ENCODE measurements around the gene GPR3.
"Not testable (repeated sequence)": the region's sequence is repeated elsewhere in the genome, so short reads cannot be mapped to it uniquely, and the experiment has no call there.

GPR3 gene

DNA sequence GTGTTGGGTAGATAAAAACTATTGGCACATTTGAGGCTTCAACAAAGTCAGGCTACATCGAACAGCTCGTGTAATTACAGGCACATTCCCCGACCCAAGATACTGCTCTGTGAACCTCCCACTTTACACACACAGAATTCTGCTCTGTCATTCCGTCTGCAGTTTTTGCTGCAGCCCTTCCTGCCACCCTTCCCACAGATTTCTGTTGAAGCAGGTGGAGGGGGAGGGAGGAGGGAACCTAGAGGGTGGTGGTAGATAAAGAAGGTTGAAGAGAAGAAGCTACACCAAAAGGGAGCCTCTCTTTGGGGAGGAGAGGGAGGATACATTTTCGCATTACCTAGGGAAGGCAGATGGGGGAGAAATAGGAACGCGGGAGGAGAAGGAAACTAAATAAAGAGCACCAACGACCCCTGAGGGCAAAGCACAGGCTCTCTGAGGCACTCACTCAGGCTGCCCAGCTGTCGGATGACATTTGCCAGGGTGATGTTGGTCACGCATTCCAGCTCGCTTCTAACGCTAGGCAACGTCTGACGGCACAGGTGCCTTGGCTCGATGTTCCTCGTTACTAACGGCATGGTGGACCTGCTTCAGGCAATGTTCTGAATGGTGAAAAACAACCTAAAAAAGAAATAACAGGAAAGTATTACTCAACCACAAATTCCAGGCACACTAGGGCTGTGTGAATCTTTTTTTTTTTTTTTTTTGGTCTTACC, 36.0 kb downstream of the GPR3 start:
- peak; percentile 29 for DNase-seq

DNA sequence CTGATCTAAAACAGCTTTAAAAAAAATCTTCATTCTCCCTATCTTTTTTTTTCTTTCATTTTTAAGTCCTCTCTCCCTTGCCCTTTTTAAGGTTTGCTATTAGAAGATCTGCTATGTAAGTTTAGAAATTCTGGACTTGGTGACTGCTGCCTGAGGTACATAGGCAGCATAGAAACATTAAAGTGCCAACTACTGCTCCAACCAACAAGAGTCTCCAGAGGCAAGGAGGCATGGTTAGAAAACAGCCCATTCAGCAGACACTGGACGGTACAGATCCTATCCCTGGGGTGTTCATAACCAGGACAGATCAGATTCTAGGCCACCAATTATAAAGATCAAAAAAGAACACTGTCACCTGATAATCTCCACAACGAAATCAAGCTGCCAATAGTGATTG, 36.6 kb downstream of the GPR3 start:
- DNase-seq: no peak

DNA sequence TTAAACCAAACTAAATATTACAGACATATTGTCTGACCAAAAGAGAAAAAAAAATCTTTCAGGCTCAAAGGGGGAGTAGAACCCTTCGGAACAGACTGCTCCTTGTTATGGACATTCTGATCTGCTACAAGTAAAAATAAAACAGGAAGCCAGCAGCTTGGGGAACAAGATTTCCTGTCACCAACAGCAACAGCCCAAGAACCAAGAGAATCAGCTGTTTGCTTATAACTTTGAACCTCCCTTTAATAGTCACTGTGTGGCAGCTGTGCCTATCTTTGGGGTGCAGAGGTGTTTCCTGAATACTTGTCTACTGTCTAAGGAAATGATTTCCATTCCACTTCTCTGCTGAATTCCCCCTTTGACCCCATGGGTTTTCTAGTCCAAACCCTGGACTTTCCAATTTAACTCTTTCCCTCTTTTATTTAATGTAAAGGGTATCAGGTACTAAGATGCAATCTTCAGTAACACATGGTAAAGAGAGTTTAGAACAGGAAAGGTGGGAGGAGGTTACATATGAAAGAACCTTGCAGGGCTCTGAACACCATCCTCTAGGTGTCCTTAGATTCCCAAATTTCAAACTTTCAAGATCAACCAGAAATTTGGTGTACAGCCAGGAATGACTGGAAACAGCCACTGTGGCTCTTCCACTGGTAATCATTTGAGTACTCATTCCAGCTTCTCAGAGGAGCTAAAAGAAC, 38.6 kb downstream of the GPR3 start:
- DNase-seq: no peak

DNA sequence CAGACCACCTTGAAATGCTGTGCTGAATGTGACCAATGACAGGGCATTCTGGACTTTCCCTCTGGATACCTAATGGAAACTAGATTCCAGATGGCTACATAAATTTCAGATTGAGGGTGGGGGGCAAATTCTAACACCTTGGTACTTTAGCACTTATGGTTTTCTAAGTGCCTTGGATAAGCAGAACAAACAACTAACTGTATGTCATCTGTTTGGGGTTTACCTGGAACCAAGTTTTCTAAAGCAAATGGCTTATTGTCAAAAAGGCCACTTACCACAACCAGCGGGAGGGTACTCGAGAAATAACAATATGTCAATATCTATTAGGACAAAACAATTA, 39.1 kb downstream of the GPR3 start:
- DNase-seq: no peak

DNA sequence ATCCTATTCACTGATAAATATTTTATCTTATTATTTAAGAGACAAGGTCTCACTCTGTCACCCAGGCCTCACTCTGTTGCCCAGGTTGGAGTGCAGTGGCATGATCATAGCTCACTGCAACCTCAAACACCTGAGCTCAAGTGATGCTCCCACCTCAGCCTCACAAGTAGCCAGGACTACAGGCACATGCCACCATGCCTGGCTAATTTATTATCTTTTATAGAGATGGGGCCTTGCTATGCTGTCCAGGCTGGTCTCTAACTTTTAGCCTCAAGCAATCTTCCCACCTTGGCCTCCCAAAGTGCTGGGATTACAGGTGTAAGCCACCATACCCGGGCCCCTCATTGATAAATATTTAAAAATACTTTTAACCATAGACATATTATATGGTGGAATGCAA, 40.3 kb downstream of the GPR3 start:
- not testable (repeated sequence) for DNase-seq

DNA sequence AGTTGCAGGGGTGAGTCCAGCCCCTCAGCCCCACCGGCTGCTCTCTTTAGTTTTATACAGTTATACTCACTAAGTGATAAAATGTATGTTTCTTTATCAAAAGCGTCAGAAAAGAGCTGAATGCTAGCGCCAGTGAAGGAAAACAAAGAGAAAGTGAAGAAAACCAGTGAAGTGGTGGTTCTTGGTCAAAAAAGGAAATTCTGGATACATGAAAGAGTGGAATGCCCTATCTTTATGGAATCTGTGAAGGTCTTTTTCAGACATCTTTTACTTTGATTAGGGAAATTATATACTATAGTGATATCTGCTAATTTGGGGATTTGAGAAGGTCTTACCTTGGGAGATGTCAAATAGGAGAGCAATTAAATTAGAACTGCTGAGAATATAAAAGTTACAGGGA, 41.3 kb downstream of the GPR3 start:
- no peak for DNase-seq

DNA sequence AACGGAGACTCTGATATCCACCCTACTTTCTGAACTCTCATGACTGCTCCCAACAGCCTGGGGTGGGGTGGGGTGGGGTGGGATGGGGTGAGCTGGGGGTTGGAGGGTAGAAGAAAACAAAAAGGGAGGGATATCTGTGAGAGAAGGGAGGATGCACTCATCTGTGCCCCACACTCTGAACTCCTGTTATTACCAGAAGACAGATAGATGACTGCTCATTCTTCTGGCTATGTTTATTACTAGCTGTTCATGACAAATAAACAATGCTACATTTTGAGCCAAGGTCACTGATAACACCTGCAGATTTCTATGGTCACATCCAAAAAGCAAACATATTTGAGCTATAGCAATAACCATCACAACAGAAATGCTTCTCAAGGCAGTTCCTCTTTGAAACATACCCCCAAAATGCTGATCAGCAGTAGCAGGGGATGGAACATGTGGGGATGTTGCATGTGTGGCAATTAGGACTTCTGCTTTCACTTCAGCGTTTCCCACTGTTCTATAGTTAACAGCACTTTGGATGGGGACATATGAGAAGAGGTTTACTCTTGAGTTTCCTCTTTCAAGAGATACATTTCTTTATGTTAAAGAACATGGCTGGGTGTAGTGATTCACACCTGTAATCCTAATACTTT, 43.3 kb downstream of the GPR3 start:
- DNase-seq: no peak

DNA sequence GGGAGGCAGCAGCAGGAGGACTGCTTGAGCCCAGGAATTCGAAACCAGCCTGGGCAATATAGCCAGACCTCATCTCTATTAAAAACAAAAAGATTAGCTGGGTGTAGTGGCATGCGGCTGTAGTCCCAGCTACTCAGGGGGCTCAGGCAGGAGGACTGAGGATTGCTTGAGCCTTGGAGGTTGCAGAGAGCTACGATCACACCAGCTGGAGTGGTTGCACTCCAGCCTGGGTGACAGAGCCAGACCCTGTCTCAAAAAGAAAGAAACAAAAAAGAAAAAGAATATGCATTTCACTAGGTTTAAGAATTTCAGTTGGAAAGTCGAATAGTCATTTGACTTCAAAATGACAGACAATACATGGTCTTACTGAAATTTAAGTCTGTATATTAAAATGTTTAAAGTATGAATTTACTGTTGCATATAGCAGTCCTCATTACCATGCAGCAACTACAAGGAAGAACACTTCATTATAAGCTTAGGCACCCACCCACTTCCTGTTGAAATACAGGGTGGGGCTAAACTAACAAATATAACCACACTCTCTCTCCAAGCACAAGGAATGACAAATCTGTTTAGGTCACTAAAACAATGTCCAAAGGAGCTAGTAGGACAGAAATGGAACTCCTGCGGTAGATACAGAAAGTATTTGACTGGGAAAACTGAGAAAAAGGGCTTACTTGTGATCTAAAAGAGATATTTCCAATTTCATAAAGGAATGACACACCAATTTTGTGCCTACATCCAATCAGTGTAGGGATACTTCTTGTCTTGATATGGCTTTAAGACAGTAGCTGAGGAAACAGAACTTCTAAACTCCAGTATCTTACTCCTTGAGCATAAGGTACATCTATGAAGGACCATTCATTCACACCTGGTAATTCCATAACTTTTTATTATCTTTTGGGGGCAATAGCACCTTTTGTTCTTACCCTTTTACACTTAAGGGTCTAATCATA, 44.1 kb downstream of the GPR3 start:
- DNase-seq: no peak

DNA sequence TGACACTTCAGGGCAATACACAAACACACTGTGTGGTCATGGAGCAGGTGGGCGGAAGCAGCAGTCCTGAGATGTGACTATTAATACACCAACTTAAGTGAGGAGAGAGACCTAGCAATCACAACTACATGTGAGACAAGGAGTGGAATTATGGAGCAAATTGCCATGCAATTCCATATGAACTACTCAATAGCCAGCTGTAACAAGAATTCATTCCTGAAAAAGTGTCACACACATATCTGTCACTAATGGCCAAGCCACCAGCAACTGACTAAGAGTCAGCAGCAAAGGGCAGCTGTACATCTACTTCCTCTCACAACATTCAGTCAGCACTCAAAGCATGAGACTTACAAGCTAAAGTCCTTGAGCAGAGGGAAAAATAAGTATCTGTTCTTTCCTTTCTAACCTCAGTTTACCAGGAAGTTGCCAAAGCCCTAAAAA, 46.2 kb downstream of the GPR3 start:
- DNase-seq: no peak

DNA sequence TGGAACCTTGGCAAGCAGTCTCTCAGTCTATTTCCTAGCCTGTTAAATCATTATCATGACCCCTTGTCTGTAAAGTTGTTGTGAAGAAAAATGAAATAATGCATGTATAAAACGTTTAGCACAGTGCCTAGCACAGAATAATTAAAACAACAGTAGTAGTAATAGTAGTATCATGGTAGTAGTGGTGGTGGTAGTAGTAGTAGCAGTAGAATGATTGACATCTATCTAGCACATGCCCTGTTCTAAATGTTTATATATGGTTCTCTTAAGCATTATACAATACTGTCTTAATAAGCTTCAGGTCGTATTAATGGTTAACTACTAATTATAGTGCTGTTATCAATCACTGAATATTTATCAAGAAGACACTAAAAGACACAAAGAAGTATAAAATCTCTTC, 46.7 kb downstream of the GPR3 start:
- no peak for DNase-seq

DNA sequence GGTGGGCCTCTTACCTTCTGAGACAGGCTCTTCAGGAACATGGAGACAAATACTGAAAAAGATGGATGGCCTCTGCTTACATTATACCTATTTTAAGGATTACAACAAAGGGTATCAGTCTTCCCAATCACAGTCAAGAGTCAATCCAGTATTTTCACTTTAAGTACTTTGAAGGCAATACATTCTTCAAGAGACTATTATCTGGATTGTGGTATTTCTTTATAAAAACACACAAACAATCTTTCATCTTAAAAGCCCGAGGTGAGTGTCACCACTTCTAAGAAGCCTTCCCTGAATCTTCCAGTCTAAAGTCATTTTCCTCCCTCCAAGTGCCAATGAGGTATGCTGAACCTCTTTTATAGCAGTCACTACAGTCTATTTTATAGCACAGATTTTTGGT, 52.2 kb downstream of the GPR3 start:
- DNase-seq: no peak

Measured in activated T-cell treated with anti-CD3 and anti-CD28 coated beads, Interleukin-2, amount 50 U/mL, for 1 hour (primary cell).